HepG2 (cell line): Measurements from ENCODE around the gene ZFP82. TPM values are rescaled to one million over a fixed set of nuclear protein-coding genes. Genes with fewer than 3 reads are reported as not detected.

Experiments
- HOXA5 ChIP-seq: sonication (generic); formaldehyde crosslinking; IDR thresholded peaks from 2 replicates; pipeline ENCODE4 v1.4.0; 2020; ENCODE audit warnings: missing genetic modification reagents
- ISX ChIP-seq: sonication (generic); formaldehyde crosslinking; conservative IDR thresholded peaks from 2 replicates; pipeline ENCODE4 v1.5.0; 2020; ENCODE audit warnings: missing genetic modification reagents
- MBD4 ChIP-seq: IDR thresholded peaks from 2 replicates; pipeline ENCODE4 v1.6.1; 2012; ENCODE audit warnings: low read length, inconsistent platforms, borderline replicate concordance
- NKX3-1 ChIP-seq: sonication (generic); formaldehyde crosslinking; IDR thresholded peaks from 2 replicates; pipeline ENCODE4 v1.5.0; 2020; ENCODE audit warnings: missing genetic modification reagents
- PHF8 ChIP-seq: sonication (generic); formaldehyde crosslinking; IDR thresholded peaks from 2 replicates; pipeline ENCODE4 v1.5.0; 2020; ENCODE audit warnings: missing genetic modification reagents
- POLR2AphosphoS5 ChIP-seq: IDR thresholded peaks from 2 replicates; pipeline ENCODE4 v1.6.1; 2012; ENCODE audit warnings: low read depth, low read length
- RBM22 ChIP-seq: fragments of 200-400 bp; formaldehyde crosslinking; optimal IDR thresholded peaks from 2 replicates; pipeline ENCODE3; 2017; ENCODE audit warnings: mild to moderate bottlenecking, low read length, moderate library complexity
- RBM39 ChIP-seq: fragments of 200-400 bp; formaldehyde crosslinking; IDR thresholded peaks from one replicate; pipeline ENCODE4 v1.6.1; 2018; ENCODE audit warnings: antibody characterized with exemption, mild to moderate bottlenecking, low read depth, low read length; ENCODE audit not compliant: poor library complexity, severe bottlenecking
- U2AF2 ChIP-seq: fragments of 200-400 bp; formaldehyde crosslinking; IDR thresholded peaks from 2 replicates; pipeline ENCODE4 v1.6.1; 2017; ENCODE audit warnings: low read depth, mild to moderate bottlenecking, low read length
- YY1 ChIP-seq: IDR thresholded peaks from 2 replicates; pipeline ENCODE4 v1.6.1; 2011; ENCODE audit warnings: low read length, low read depth, moderate library complexity, mild to moderate bottlenecking; ENCODE audit not compliant: insufficient read depth, insufficient replicate concordance
- ZFP37 ChIP-seq: sonication (generic); formaldehyde crosslinking; IDR thresholded peaks from 2 replicates; pipeline ENCODE4 v1.4.0; 2020; ENCODE audit warnings: missing genetic modification reagents, borderline replicate concordance
- ZFY ChIP-seq: sonication (generic); formaldehyde crosslinking; IDR thresholded peaks from 2 replicates; pipeline ENCODE4 v1.4.0; 2020; ENCODE audit warnings: missing genetic modification reagents
- ZNF224 ChIP-seq: sonication (generic); formaldehyde crosslinking; IDR thresholded peaks from 2 replicates; pipeline ENCODE4 v1.5.0; 2020; ENCODE audit warnings: mild to moderate bottlenecking, missing genetic modification reagents
- ZNF263 ChIP-seq: sonication (generic); formaldehyde crosslinking; IDR thresholded peaks from 2 replicates; pipeline ENCODE4 v1.4.0; 2020; ENCODE audit warnings: missing genetic modification reagents
- ZNF350 ChIP-seq: sonication (generic); formaldehyde crosslinking; IDR thresholded peaks from 2 replicates; pipeline ENCODE4 v1.4.0; 2020; ENCODE audit warnings: mild to moderate bottlenecking, low read depth, missing genetic modification reagents, borderline replicate concordance
- ZNF430 ChIP-seq: sonication (generic); formaldehyde crosslinking; IDR thresholded peaks from 2 replicates; pipeline ENCODE4 v1.9.0; 2021; ENCODE audit warnings: mild to moderate bottlenecking, missing genetic modification reagents
- ZNF556 ChIP-seq: sonication (generic); formaldehyde crosslinking; IDR thresholded peaks from 2 replicates; pipeline ENCODE4 v1.4.0; 2020; ENCODE audit warnings: mild to moderate bottlenecking, missing genetic modification reagents, borderline replicate concordance
- ZNF672 ChIP-seq: sonication (generic); formaldehyde crosslinking; IDR thresholded peaks from 2 replicates; pipeline ENCODE4 v1.8.1; 2022; ENCODE audit warnings: missing genetic modification reagents
- ZNF790 ChIP-seq: sonication (generic); formaldehyde crosslinking; IDR thresholded peaks from 2 replicates; pipeline ENCODE4 v1.8.0; 2022; ENCODE audit warnings: missing genetic modification reagents, mild to moderate bottlenecking, borderline replicate concordance
- polyA plus RNA-seq, 8 experiments: library from polyadenylated mRNA; depleted of rRNA in 3 of 8; stranded (reverse) in 7 of 8; unstranded in 1 of 8; fragments of >200 nt; fragmentation: Illumina TruSeq in 4 of 8; extraction: Trizol in 4 of 8; gene quantifications; 2 replicates each; pipeline versions ENCODE4 v1.2.1 to v1.2.3, GENCODE V29; 2011 to 2016; ENCODE audit warnings: low read depth in 4 of 8, missing spikeins in 1 of 8, mixed read lengths in 1 of 8; ENCODE audit not compliant: insufficient read depth in 1 of 8
- total RNA-seq, 5 experiments: library from RNA; depleted of rRNA; stranded (reverse); fragments of >200 nt; fragmentation: Illumina TruSeq; extraction: Trizol; gene quantifications; 2 replicates each; pipeline ENCODE4 v1.2.3, GENCODE V29; 2016; ENCODE audit warnings: low read depth in 1 of 5
- TF ChIP-seq, protein P1 (sequence below): sonication (generic); formaldehyde crosslinking; IDR thresholded peaks from 2 replicates; pipeline ENCODE4 v1.5.1; 2020; ENCODE audit warnings: mild to moderate bottlenecking, missing genetic modification reagents
- TF ChIP-seq, protein P2 (sequence below): IDR thresholded peaks from 2 replicates; pipeline ENCODE4 v1.6.1; 2016; ENCODE audit warnings: missing compliant biosample characterization, missing genetic modification reagents, borderline replicate concordance
- TF ChIP-seq, protein P3 (sequence below): sonication (generic); formaldehyde crosslinking; IDR thresholded peaks from 2 replicates; pipeline ENCODE4 v1.4.0; 2020; ENCODE audit warnings: missing genetic modification reagents
- TF ChIP-seq, protein P4 (sequence below): sonication (generic); formaldehyde crosslinking; IDR thresholded peaks from 2 replicates; pipeline ENCODE4 v1.5.0; 2020; ENCODE audit warnings: missing genetic modification reagents, mild to moderate bottlenecking, borderline replicate concordance

Gene ZFP82
- total and polyA plus RNA-seq, 2 of the 13 experiments (the other 11 are each of a cell fraction or from before 2014, with no cell fraction given), result 1.7 to 4.3 TPM

DNA sequence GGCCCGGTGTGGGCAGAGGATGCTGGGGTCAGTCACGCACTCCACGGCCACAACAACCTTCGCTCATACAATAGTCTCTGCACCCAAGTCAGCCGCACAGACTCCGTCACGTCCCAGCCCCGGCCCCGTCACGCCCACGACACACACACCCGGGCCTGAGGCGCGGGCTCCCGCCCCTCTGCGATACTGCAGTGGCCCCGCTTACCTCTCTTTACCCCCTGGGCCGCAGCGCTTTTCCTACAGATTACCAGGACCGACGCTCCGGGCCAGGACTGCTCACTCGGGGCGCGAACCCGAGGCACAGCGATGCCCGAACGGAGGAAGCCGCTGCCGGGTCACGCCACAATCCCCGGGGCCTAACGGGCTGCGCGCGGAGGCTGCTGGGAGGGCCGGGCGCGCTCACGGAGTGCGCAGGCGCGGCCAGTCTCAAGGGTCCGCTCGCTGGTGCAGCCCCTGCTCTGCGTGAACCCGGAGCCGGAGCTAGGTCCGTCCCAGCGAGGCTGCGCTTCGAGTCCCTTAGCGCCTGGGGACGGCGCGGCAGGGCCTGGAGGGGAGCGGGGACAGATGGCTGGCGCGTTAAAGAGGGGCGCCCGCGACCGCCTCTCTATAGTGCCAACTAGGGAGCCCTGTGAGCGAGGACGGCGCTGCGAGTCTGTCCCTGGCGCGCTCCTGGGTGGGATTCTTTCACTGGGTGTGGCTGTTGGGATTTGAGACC, at the start of gene ZFP82 (continued):
- TF ChIP-seq, protein P1, sequence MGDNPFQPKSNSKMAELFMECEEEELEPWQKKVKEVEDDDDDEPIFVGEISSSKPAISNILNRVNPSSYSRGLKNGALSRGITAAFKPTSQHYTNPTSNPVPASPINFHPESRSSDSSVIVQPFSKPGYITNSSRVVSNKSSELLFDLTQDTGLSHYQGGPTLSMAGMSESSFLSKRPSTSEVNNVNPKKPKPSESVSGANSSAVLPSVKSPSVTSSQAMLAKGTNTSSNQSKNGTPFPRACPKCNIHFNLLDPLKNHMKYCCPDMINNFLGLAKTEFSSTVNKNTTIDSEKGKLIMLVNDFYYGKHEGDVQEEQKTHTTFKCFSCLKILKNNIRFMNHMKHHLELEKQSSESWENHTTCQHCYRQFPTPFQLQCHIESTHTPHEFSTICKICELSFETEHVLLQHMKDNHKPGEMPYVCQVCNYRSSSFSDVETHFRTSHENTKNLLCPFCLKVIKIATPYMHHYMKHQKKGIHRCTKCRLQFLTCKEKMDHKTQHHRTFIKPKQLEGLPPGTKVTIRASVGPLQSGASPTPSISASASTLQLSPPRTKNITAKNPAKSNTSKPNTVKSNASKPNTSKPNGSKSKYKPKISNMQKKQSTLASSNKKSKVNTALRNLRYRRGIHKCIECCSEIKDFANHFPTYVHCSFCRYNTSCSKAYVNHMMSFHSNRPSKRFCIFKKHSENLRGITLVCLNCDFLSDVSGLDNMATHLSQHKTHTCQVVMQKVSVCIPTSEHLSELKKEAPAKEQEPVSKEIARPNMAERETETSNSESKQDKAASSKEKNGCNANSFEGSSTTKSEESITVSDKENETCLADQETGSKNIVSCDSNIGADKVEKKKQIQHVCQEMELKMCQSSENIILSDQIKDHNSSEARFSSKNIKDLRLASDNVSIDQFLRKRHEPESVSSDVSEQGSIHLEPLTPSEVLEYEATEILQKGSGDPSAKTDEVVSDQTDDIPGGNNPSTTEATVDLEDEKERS (CRISPR knock-in tag), result 0 out of 2 replicates have a peak, but pooled peaks have one; percentile 43
- TF ChIP-seq ZNF430 (CRISPR knock-in tag) (peak; percentile 82), HOXA5 (CRISPR knock-in tag) (0 out of 2 replicates have a peak, but pooled peaks have one; percentile 33), ZFY (CRISPR knock-in tag) (peak; percentile 93), POLR2AphosphoS5 (peak; percentile 75), U2AF2 (no peak), ZNF350 (CRISPR knock-in tag) (no peak; the same call in 1 of the 2 replicates), ZNF672 (CRISPR knock-in tag) (no peak), ZNF224 (CRISPR knock-in tag) (peak; percentile 36; the same call in 1 of the 2 replicates), ZFP37 (no peak), ISX (no peak), RBM39 (peak; percentile 49), RBM22 (no peak), YY1 (peak; percentile 28), PHF8 (CRISPR knock-in tag) (peak; percentile 95), ZNF556 (CRISPR knock-in tag) (peak; percentile 30; the same call in 1 of the 2 replicates), MBD4 (no peak), ZNF263 (CRISPR knock-in tag) (peak; percentile 24; the same call in 1 of the 2 replicates), NKX3-1 (no peak), ZNF790 (CRISPR knock-in tag) (no peak)
- TF ChIP-seq, protein P2, sequence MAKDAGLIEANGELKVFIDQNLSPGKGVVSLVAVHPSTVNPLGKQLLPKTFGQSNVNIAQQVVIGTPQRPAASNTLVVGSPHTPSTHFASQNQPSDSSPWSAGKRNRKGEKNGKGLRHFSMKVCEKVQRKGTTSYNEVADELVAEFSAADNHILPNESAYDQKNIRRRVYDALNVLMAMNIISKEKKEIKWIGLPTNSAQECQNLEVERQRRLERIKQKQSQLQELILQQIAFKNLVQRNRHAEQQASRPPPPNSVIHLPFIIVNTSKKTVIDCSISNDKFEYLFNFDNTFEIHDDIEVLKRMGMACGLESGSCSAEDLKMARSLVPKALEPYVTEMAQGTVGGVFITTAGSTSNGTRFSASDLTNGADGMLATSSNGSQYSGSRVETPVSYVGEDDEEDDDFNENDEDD (CRISPR knock-in tag), result peak; percentile 57; the same call in 1 of the 2 replicates
- TF ChIP-seq, protein P3, sequence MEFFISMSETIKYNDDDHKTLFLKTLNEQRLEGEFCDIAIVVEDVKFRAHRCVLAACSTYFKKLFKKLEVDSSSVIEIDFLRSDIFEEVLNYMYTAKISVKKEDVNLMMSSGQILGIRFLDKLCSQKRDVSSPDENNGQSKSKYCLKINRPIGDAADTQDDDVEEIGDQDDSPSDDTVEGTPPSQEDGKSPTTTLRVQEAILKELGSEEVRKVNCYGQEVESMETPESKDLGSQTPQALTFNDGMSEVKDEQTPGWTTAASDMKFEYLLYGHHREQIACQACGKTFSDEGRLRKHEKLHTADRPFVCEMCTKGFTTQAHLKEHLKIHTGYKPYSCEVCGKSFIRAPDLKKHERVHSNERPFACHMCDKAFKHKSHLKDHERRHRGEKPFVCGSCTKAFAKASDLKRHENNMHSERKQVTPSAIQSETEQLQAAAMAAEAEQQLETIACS, result peak; percentile 75
- TF ChIP-seq, protein P4, sequence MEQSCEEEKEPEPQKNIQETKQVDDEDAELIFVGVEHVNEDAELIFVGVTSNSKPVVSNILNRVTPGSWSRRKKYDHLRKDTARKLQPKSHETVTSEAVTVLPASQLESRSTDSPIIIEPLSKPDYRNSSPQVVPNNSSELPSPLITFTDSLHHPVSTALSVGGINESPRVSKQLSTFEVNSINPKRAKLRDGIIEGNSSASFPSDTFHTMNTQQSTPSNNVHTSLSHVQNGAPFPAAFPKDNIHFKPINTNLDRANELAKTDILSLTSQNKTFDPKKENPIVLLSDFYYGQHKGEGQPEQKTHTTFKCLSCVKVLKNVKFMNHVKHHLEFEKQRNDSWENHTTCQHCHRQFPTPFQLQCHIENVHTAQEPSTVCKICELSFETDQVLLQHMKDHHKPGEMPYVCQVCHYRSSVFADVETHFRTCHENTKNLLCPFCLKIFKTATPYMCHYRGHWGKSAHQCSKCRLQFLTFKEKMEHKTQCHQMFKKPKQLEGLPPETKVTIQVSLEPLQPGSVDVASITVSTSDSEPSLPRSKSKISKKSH (CRISPR knock-in tag), result no peak; the same call in 1 of the 2 replicates
